GM20431 (cell line): ENCODE measurements around the gene VDR.

Experiments used
- in situ Hi-C: fragments of 300-500 bp; cut with MseI, MboI; formaldehyde crosslinking; loops from one replicate; pipeline ENCODE4 v1.15.0; 2020; ENCODE audit warnings: low sequenced_read_pairs; ENCODE audit not compliant: unreplicated experiment

The VDR gene

DNA sequence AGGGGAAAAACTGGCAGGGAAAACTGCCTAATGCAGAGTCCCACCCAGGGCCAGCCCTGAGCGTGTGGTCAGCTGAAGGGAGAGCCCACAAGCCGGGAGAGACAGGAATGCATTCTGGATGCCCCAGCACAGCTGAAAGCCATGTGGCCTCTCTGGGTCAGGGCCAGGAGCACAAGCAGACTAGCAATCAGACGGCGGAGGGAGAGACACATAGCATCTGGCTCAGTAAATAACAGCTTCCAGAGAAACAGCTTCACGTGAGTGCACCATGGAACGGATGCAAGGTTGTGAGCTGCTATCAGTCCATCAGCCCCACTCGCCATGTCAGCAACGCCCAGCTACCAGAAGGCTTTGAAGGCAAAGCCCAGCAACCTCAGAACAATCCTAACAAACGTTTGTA is 30.4 kb upstream of the VDR start:
- in situ Hi-C loops, result no loop called here

DNA sequence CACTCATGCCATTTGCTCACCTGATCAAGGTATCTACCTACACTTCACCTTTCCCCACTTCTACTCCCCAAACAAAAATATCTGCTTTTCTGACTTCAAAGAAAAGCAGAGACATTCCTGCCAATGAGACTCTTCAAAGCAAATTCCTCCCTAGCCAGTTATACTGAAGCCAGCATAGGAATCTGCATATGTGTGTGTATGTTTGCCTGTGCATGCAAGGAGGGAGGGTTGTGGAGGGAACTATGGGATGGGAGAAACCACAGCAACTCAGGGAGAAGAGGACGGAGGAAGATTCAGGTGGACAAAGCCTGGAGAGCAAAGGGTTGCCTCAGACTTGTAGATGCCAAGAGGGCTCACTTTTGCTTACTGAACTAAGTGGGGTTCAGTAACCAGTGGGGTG is 26.4 kb upstream of the VDR start:
- in situ Hi-C loops, result no loop called here

- in situ Hi-C loops, result no loop called here
These were observed 25.8 kb upstream of the VDR start for GRCh38 chr12:47930634-47931033.

DNA sequence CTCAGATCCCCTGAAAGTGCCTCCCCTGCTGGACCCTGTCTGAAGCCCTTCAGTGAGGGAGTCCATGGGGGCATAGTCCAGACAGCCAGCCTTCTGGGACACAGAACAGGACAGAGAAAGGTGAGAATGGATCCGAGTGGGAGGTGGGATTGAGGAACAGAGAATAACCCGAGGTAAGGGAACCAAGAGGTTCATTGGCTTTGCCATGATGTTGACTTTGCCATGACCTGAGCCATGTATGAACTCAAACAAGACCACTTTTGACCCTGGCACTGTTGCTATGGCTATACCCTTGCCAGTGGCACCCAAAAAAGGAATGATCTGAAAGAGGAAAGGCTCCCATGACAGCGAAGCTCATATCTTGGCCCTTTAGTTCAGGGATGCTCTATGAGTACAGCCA is 22.6 kb upstream of the VDR start:
- in situ Hi-C loops, result no loop called here

- in situ Hi-C loops, result no loop called here
These were observed 17.1 kb upstream of the VDR start for GRCh38 chr12:47921907-47922306.

GRCh38 chr12:47920913-47921312 is 16.1 kb upstream of the VDR start:
- in situ Hi-C loops, result no loop called here

DNA sequence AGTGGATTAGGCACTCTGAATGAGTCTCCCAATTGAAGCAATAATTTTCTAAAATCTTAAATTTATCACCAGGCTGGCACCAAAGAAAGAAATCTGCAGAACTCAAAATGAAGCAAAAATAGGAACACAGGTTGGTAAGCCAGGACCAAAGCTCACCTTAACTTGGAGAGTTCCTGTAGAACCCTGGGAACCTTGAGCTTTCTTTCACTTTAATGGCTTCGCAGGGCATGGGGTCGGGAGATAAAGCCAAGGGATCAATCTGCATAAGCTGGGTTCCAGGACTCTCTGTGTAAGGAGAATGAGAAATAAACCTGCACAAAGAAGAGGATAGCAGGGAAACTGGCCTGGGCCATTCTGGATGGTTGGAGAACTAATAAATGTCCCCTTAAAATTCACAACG is 8.3 kb upstream of the VDR start:
- in situ Hi-C loops, result no loop called here

DNA sequence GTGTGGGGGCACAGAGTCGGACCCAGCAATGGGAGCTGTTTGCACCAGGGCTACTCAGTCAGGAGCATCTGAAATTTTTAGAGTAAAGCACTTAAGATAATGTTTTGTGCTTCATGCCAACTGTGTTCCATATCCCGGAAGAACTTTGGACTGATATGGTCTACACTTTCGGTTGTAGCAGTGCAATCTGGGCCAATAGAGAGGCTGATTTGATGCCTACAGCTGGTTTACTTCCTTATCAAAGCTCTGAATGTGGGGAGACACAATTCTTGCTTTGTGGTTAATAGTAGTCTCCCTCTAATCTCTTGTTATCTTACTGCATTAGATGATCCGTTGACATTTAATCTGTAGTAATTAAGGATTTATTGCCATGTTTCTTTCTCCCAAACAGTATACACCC is 7.8 kb upstream of the VDR start:
- in situ Hi-C loops, result no loop called here

GRCh38 chr12:47910981-47911380 is 6.2 kb upstream of the VDR start:
- in situ Hi-C loops, result no loop called here

GRCh38 chr12:47910486-47910885 is 5.7 kb upstream of the VDR start:
- in situ Hi-C loops, result no loop called here

- in situ Hi-C loops, result no loop called here
These were observed 5.2 kb upstream of the VDR start for GRCh38 chr12:47909839-47910465.

GRCh38 chr12:47908738-47909137 is 3.9 kb upstream of the VDR start:
- in situ Hi-C loops, result no loop called here

DNA sequence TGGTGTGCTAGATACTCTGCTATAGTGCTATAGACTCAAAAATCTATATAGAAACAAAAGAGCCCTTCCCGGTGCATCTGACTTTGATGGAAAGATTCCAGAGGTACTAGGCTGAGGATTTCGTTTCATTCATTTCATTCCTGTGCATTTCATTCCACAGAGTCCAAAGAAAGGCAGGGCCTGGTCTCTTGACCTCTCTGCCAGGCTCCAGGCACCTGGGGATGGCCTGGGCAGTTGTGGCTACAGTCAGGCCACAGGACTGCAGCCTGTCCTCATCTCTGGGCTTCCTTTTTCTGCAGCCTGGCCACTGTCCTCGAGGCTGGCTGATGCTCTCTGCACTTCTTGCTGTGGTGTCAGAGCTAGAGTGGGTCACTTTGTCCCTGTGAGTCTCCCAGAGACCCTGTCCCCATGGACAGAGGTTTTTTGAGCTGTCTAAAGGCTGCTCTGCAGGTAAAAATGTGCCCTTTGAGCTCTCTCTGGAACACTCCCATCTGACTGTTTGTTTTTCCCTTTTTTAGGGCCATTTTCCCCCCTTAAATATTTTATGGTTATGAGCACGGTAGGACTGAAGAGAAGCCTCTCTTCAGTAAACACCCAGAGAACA is 3.2 kb upstream of the VDR start:
- in situ Hi-C loops, result no loop called here

- in situ Hi-C loops, result no loop called here
These were observed 674 bp downstream of the VDR start for GRCh38 chr12:47903927-47904712.

GRCh38 chr12:47903151-47903611 is 1.6 kb downstream of the VDR start:
- in situ Hi-C loops, result no loop called here

DNA sequence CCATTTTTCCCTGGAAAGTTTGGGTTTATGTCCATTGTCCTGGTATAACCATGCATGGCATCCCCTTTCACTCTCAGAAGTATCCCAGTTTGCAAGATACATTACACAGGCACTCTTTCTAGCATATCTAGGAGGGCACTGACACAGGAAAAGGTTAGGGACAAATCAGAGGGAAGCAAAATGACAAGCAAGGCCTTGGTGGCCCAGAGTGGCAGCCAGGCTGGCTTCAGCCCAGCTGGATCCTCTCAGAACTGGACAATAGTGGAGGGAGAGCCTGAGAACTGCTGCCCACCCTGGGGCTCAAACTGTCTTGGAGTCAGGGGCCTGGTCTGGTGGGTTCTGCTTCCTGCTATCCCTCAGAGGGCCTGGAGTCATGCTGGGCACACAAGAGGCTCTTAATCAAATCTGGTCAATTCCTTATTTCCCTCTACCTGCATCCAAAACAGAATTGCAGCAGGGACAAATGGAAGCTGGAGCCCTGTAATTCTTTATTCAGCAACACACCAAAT is 2.6 kb downstream of the VDR start:
- in situ Hi-C loops, result no loop called here

GRCh38 chr12:47901718-47902093 is 3.1 kb downstream of the VDR start:
- in situ Hi-C loops, result no loop called here

DNA sequence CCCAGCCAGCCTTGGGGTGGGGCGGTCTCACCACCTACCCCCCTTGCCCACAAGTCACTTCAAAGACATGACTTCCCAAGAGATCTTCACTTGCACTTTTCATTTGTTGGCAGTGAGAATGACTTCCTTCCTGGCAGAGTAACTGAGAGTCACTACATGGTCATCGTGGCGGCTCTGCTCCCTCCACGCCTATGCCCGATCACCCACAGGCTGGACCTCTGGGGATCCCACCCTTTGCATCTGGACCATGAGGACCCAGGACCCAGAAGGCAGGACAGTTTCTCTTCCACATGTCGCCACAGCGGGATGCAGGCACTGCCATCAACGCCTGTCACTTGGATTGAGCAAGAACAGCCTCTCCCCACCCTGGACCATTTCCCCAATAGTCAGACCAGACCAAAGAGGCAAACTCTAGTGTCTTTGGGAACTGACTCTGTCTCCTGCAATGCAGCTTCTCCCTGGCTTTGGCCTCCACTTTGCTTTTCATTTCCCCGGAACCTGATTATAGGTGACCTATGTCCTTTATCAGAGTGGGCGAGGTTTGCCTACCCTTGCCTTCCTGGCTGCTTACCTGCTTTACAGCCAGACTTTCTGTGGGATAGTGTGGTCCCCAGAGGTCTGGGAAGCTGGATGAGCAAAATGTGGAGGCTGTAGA is 3.6 kb downstream of the VDR start:
- in situ Hi-C loops, result no loop called here

- in situ Hi-C loops, result no loop called here
These were observed 4.4 kb downstream of the VDR start for GRCh38 chr12:47900131-47901062.

GRCh38 chr12:47899466-47899865 is 5.3 kb downstream of the VDR start:
- in situ Hi-C loops, result no loop called here
